ENCODE measurements around the gene PLPP2. TPM values are rescaled to one million over a fixed set of nuclear protein-coding genes. Genes with fewer than 3 reads are reported as not detected.
A peak's percentile ranks its signal among the peaks of the same experiment; 100 is the strongest.

PLPP2 gene
- total RNA-seq, 1 donor from 2014 or later, result not detected

GRCh38 chr19:293436-294110 lies 2.4 kb upstream of the PLPP2 start:
- DNase-seq (ENCODE audit: low read depth), result no peak

DNA sequence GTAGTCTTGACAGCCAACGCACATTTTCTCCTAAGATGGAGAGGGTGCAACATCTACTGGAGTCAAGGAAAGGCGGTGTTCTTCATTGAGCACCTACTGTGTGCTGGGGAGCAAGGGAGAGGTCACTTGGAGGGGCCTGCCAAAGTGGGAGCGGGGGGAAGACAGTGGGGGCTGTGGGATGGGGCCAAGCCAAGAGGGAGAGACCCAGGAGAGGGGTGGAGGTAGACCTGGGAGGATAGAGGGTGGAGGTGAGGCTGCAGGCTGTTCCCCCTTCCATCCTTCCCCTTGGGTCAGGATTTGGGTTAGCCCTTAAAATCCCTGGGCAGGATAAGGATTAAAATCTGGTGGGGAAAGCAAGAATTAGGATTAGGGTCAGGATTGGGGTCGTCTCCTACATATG lies 1.7 kb upstream of the PLPP2 start:
- no peak for DNase-seq (ENCODE audit: low read depth)

DNA sequence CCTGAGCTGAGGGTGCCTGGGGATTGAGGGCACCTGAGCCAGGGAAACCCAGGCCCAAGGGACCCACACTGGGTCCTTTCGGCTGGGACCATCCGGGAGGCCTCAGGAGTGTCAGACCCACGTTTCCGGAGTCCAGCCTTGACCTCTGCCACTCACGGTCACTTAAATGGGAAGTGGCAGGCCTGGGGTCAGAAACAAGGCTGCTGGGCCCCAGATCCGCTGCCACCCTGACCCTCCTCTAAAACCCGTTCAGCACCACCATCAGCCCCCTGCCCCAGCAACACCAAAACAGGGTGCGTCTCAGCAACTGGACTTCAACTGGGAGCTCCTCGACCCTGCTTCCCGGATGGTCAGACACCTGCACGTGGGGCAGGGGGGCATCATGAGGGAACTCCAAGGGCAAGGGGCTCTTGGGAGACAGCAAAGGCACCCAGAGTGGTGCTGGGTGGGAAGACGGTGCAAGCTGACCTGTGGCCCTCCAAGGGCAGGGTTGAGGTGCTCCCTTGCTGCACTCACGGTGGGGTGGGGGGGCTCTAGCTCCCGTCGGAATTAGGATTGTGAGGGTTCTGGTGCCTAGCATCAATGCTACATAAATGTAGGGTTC lies 1.2 kb upstream of the PLPP2 start:
- no peak for DNase-seq (ENCODE audit: low read depth)

DNA sequence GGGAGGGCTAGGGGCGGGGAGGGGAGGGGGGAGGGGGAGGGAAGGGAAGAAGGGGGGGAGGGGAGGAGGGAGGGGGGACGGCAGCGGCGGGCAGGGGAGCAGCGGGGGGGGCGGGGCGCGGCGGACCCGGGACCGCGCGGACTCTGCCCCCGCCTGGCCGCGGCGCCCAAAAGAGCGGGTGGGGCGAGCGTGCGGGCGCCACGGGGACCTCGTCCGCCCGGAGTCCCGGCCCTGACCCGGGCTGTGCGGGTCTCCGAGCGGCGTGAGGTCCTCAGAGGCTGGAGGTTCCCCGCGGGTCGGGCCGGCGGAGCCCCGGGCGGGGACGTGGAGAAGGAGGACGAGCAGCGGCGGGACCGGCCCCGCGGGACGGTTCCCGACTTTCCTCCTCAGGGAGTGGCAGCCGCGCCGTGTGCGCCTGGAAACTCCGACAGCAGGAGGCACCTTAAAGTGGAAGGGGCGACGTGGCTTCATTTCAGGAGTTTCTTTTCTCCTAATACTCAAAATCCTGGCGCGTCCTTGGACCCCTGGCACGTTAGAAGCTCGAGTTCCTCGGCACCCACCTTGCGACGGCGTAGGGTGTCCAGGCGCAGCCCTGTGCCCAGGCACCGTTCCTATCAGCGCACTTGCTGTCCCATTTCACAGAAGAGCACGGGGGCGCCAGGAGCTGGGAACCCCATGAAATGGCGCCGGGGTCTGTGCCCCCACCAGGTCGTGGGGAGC lies 518 bp upstream of the PLPP2 start:
- DNase-seq (ENCODE audit: low read depth), result no peak

GRCh38 chr19:290372-291005 lies 714 bp downstream of the PLPP2 start:
- DNase-seq (ENCODE audit: low read depth), result no peak

DNA sequence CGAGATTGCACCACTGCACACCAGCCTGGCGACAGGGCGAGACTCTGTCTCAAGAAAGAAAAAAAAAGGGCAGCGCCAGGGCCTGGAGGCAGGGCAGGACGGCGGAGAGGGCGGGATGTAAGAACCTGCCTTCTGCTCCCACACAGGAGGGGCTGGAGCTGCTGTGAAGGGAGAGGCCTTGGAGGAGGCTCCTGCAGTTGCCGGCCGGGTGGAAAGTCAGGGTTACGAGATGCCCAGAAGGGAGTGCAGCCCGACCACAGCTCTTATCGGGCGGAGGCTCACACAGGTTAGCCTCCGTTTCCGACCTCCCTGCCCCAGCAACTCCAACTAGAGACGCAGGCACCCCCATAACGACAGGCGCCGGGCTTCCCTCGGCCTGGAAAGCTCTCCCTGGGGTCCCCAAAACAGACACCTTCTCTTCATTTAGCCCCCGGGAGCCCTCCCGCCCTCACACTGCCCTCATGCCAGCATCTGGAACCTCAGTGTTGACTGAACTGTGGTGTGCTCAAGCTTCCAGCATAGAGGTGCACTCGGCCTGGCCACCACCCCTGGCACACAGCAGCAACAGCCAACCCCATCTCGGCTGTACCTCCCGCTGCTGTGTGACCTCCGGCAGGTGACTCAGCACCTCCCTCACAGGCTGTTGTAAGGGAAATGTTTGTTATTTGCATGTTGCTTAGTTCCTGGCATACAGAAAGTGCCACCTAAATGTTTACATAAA lies 1.4 kb downstream of the PLPP2 start:
- DNase-seq (ENCODE audit: low read depth), result no peak

- no peak for DNase-seq (ENCODE audit: low read depth)
Measured at GRCh38 chr19:288911-289310, 2.3 kb downstream of the PLPP2 start.

GRCh38 chr19:287381-287871 lies 3.8 kb downstream of the PLPP2 start:
- DNase-seq (ENCODE audit: low read depth), result no peak

DNA sequence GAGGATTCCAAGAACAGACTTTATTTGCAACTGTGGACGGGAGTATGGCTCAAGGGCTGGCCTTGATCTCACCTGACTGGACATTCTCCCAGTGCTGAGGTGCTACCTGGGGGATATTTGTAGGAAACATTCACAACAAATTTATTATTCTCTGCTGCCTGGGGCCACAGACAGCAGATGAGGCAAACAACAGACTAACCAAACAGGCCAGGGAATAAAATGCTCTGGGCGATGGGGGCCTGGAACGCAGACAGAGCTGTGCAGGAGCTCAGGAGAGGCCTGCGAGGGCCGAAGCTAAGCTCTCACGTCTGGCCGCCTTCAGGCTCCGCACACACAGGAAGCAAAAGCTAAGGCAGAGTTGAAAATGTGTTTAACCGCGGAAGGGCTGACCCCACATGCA lies 7.8 kb downstream of the PLPP2 start:
- no peak for DNase-seq (ENCODE audit: low read depth)

- DNase-seq (ENCODE audit: low read depth), result no peak
Measured at GRCh38 chr19:282501-282900, 8.7 kb downstream of the PLPP2 start.

DNA sequence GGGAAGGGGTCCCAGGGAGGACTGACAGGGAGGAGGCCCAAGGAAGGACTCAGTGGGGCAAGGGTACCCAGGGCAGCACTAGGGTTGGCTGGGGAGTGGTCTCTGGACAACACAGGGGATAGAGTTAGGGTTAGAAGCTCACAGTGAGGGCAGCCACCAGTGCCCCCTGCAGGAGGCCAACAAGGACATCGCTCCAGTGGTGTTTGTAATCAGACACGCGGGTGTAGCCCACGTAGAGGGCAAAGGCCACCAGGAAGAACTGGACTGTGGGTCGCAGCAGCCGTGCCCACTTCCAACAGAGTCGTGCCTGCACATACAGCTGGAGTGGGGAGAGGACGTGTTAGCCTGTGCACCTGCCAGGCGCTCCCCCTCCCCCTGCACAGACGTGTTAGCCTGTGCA lies 9.2 kb downstream of the PLPP2 start:
- DNase-seq (ENCODE audit: low read depth), result no peak

GRCh38 chr19:281156-281853 lies 9.9 kb downstream of the PLPP2 start:
- DNase-seq (ENCODE audit: low read depth), result no peak

GRCh38 chr19:280541-281009 lies 10.6 kb downstream of the PLPP2 start:
- DNase-seq (ENCODE audit: low read depth), result no peak

- no peak for DNase-seq (ENCODE audit: low read depth)
Measured at GRCh38 chr19:279656-280055, 11.5 kb downstream of the PLPP2 start.

GRCh38 chr19:279231-279630 lies 12.0 kb downstream of the PLPP2 start:
- no peak for DNase-seq (ENCODE audit: low read depth)

GRCh38 chr19:277581-278165 lies 13.5 kb downstream of the PLPP2 start:
- peak; percentile 25 for DNase-seq (ENCODE audit: low read depth)

GRCh38 chr19:277131-277530 lies 14.1 kb downstream of the PLPP2 start:
- DNase-seq (ENCODE audit: low read depth), result no peak

GRCh38 chr19:275958-276646 lies 15.1 kb downstream of the PLPP2 start:
- DNase-seq (ENCODE audit: low read depth), result no peak

DNA sequence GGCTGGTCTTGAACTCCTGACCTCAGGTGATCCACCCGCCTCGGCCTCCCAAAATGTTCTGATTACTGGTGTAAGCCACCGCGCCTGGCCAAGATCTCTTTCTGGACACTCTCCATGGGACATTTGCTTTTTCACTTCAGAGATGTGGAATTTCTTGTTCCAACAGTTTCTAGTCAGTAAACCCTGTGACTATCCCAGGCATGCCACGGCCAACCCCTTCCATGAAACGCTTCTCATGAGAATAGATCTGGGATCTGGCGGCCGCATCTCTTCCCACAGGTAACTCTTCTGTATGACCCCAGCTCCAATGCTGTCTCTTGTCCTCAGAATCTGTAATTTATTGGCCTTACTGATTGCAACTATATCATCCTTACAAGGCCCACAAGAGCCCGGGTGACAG lies 16.2 kb downstream of the PLPP2 start:
- no peak for DNase-seq (ENCODE audit: low read depth)

DNA sequence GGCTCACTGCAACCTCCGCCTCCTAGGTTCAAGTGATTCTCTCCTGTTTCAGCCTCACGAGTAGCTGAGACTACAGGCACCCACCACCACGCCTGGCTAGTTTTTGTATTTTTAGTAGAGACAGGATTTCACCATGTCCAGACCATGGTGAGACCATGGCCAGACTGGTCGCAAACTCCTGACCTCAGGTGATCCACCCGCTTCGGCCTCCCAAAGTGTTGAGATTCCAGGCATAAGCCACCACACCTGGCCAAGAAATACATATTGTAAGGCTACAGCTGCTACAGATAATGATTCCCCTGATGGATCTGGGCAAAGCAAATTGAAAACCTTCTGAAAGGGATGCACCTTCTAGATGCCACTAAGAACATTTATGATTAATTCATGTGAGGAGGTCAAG lies 17.8 kb downstream of the PLPP2 start:
- DNase-seq (ENCODE audit: low read depth), result no peak
